Liver (tissue), 9 donors: Measurements from ENCODE around the gene TMF1. TPM values are rescaled to one million over a fixed set of nuclear protein-coding genes. Genes with fewer than 3 reads are reported as not detected.

Experiments used
- DNase-seq: peaks from one replicate; pipeline ENCODE4 v3.0.0-alpha.2; 2017; ENCODE audit warnings: low spot score
- H3K27ac ChIP-seq, 2 donors: one replicate each; pipeline ENCODE4 v1.7.0; 2013; ENCODE audit warnings: inconsistent platforms in 2 of 2, low read length in 2 of 2, control low read depth in 1 of 2, low read depth in 1 of 2, mild to moderate bottlenecking in 1 of 2
- H3K27me3 ChIP-seq, 4 donors: one replicate each; pipeline versions ENCODE4 v1.6.1 to v1.7.0; 2013; ENCODE audit warnings: low read length in 3 of 4, inconsistent platforms in 1 of 4, mild to moderate bottlenecking in 1 of 4, moderate library complexity in 1 of 4; ENCODE audit not compliant: control insufficient read depth in 4 of 4, insufficient read depth in 4 of 4
- H3K36me3 ChIP-seq, 4 donors: one replicate each; pipeline versions ENCODE4 v1.6.1 to v1.7.0; 2013; ENCODE audit warnings: low read length in 3 of 4, mild to moderate bottlenecking in 3 of 4, low read depth in 1 of 4, moderate library complexity in 1 of 4; ENCODE audit not compliant: control insufficient read depth in 4 of 4, insufficient read depth in 3 of 4
- H3K4me1 ChIP-seq, 4 donors: one replicate each; pipeline versions ENCODE4 v1.6.1 to v1.7.0; 2013; ENCODE audit warnings: low read length in 3 of 4, mild to moderate bottlenecking in 3 of 4, moderate library complexity in 1 of 4; ENCODE audit not compliant: control insufficient read depth in 4 of 4, insufficient read depth in 4 of 4
- H3K4me3 ChIP-seq, 3 donors: one replicate each; pipeline versions ENCODE4 v1.6.1 to v1.7.0; 2013; ENCODE audit warnings: low read length in 3 of 3, control low read depth in 1 of 3, low read depth in 1 of 3, mild to moderate bottlenecking in 1 of 3
- H3K9ac ChIP-seq, 2 donors: one replicate each; pipeline ENCODE4 v1.7.0; 2013; ENCODE audit warnings: low read length in 2 of 2, mild to moderate bottlenecking in 2 of 2, moderate library complexity in 2 of 2, control low read depth in 1 of 2, low read depth in 1 of 2
- H3K9me3 ChIP-seq, 4 donors: one replicate each; pipeline versions ENCODE4 v1.6.1 to v1.7.0; 2013; ENCODE audit warnings: low read length in 3 of 4; ENCODE audit not compliant: control insufficient read depth in 4 of 4
- ATF3 ChIP-seq: IDR thresholded peaks from 2 replicates; pipeline ENCODE4 v1.6.1; 2016; ENCODE audit warnings: antibody characterized with exemption
- CTCF ChIP-seq: fragments of 150-350 bp; IDR thresholded peaks from 2 replicates; pipeline ENCODE4 v1.5.1; 2017; ENCODE audit warnings: improper control_type of control experiment, low read depth, low read length; ENCODE audit not compliant: missing input control
- EGR1 ChIP-seq, 2 donors: IDR thresholded peaks; 2 replicates each; pipeline ENCODE4 v1.6.1; 2016 to 2018; ENCODE audit warnings: antibody characterized with exemption in 2 of 2, low read depth in 2 of 2
- FOXA1 ChIP-seq: IDR thresholded peaks from 2 replicates; pipeline ENCODE4 v1.6.1; 2016; ENCODE audit warnings: antibody characterized with exemption
- FOXA2 ChIP-seq: IDR thresholded peaks from 2 replicates; pipeline ENCODE4 v1.6.1; 2016; ENCODE audit warnings: antibody characterized with exemption
- GABPA ChIP-seq, 2 donors: IDR thresholded peaks in 1 of 2; conservative IDR thresholded peaks in 1 of 2; 2 replicates each; pipeline ENCODE4 v1.6.1; 2016; ENCODE audit warnings: antibody characterized with exemption in 2 of 2, mild to moderate bottlenecking in 1 of 2, moderate library complexity in 1 of 2
- HNF4G ChIP-seq: IDR thresholded peaks from 2 replicates; pipeline ENCODE4 v1.6.1; 2016; ENCODE audit warnings: antibody characterized with exemption
- MAX ChIP-seq: IDR thresholded peaks from 2 replicates; pipeline ENCODE4 v1.6.1; 2016; ENCODE audit warnings: antibody characterized with exemption
- NR2F2 ChIP-seq: IDR thresholded peaks from 2 replicates; pipeline ENCODE4 v1.6.1; 2016; ENCODE audit warnings: antibody characterized with exemption
- RXRA ChIP-seq, 2 donors: IDR thresholded peaks; 2 replicates each; pipeline ENCODE4 v1.6.1; 2017 to 2018; ENCODE audit warnings: antibody characterized with exemption in 2 of 2, mild to moderate bottlenecking in 1 of 2
- SP1 ChIP-seq: IDR thresholded peaks from 2 replicates; pipeline ENCODE4 v1.6.1; 2018; ENCODE audit warnings: antibody characterized with exemption, mild to moderate bottlenecking
- YY1 ChIP-seq: IDR thresholded peaks from 2 replicates; pipeline ENCODE4 v1.6.1; 2016; ENCODE audit warnings: antibody characterized with exemption, mild to moderate bottlenecking
- WGBS: extraction: QIAGEN DNeasy Blood & Tissue Kit; methylation state at CpG from one replicate; pipeline ENCODE4 v1.1.7; 2013; 5-methylcytosine and 5-hydroxymethylcytosine counted together
- polyA plus RNA-seq, 2 donors: library from polyadenylated mRNA; stranded (reverse) in 1 of 2; unstranded in 1 of 2; fragments of 200-250 nt in 1 of 2; fragments of >200 nt in 1 of 2; fragmentation: Nextera tagmentation in 1 of 2; extraction: Ambion mirVana in 1 of 2; gene quantifications; one replicate each; pipeline versions ENCODE4 v1.2.1 to v1.2.3, GENCODE V29; 2013 to 2015
- total RNA-seq, 2 donors: library from RNA; depleted of rRNA; stranded (reverse); fragments of >200 nt; gene quantifications; one replicate each; pipeline ENCODE4 v1.2.3, GENCODE V29; 2014
- TF ChIP-seq, protein P1 (sequence below): IDR thresholded peaks from 2 replicates; pipeline ENCODE4 v1.6.1; 2016; ENCODE audit warnings: antibody characterized with exemption
- donor health status: healthy.
- donor health status: healthy.
- donor health status: healthy.
- donor health status: healthy.
- donor health status: healthy.

Gene TMF1
- total and polyA plus RNA-seq, 4 donors = 5.5 to 19.4 (median 8.6) TPM

DNA sequence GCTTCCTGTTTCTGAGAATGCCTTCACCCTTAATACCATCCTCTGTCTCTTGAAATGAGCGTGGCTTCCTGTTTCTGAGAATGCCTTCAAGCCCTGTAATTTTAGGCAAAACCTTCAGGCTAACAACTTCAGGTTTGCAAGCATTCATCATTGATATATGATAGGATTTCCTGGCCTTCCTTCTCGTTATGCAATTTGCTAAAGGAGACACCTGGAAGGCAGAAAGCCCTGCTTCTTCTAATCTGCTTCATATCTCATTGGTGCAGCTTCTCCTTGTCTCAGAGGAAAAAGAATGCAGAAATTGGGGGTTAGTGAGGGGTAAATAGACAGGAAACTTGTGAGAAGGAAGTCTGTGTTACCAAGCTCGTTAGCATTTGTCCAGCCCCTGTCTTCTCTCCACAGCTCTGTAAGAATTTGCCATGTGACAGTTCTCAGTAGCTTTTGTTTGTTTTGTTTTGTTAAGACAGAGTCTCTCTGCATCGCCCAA lies 39.9 kb upstream of the TMF1 start:
- no peak overlapping the region for H3K4me3 ChIP-seq
- H3K9ac ChIP-seq = no peak overlapping the region

GRCh38 chr3:69091389-69092029 lies 39.4 kb upstream of the TMF1 start:
- H3K4me3 ChIP-seq = no peak overlapping the region
- H3K36me3 ChIP-seq = no peaks in the 10 kb centered on the region
- 43% methylated on average over 5 of the region's 5 CpGs for WGBS

More for the DNA sequence above, 39.9 kb upstream of the TMF1 start:
- Histone ChIP-seq H3K36me3 (no peaks in the 10 kb centered on the region), H3K4me1 (peaks cover 5 to 29% (median 27%) of the 10 kb centered on the region in 4 donors), H3K27me3 (no peaks in the 10 kb centered on the region), H3K9me3 (no peaks in the 10 kb centered on the region), H3K27ac (peak overlapping the region; percentile 66 to 81)
- 49% methylated on average over 4 of the region's 4 CpGs for WGBS
- DNase-seq = no peak
- TF ChIP-seq FOXA2 = no peak
- TF ChIP-seq NR2F2 = peak; percentile 61

DNA sequence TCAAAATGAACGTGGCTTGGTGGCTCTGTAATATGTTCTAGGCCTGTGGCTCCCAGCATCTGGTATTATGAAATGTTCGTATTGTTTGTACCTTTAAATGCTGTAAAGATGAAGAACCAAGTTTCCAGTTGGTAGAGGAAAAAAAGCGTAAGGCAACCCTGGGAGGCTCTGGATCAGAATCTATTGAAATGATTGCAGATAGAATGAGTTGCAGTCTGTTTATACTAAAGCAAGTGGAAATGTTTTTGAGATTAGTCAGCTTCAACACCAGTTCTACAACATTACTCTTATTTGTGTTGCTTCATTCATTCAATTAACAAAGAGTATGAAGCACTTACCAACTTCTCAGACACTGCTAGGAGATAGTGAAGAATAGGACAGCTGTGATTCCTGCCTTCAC lies 37.9 kb upstream of the TMF1 start:
- Histone ChIP-seq H3K4me1 (peaks cover 7 to 41% (median 35%) of the 10 kb centered on the region in 4 donors), H3K27ac (peak overlapping the region in 1 of 2 donors; percentile 33), H3K4me3 (no peak overlapping the region), H3K9ac (no peak overlapping the region), H3K9me3 (no peaks in the 10 kb centered on the region), H3K27me3 (no peaks in the 10 kb centered on the region), H3K36me3 (no peaks in the 10 kb centered on the region)
- no peak for DNase-seq
- WGBS = 74% methylated on average over 3 of the region's 3 CpGs
- TF ChIP-seq HNF4G (no peak), YY1 (no peak), NR2F2 (no peak), EGR1 (IDR thresholded peaks at IDR 0.05; ENCODE audit: low read depth in 2 of 2) (no peak), FOXA2 (no peak), FOXA1 (no peak), RXRA (IDR thresholded peaks at IDR 0.05) (no peak), ATF3 (no peak), SP1 (no peak)
- TF ChIP-seq, protein P1, sequence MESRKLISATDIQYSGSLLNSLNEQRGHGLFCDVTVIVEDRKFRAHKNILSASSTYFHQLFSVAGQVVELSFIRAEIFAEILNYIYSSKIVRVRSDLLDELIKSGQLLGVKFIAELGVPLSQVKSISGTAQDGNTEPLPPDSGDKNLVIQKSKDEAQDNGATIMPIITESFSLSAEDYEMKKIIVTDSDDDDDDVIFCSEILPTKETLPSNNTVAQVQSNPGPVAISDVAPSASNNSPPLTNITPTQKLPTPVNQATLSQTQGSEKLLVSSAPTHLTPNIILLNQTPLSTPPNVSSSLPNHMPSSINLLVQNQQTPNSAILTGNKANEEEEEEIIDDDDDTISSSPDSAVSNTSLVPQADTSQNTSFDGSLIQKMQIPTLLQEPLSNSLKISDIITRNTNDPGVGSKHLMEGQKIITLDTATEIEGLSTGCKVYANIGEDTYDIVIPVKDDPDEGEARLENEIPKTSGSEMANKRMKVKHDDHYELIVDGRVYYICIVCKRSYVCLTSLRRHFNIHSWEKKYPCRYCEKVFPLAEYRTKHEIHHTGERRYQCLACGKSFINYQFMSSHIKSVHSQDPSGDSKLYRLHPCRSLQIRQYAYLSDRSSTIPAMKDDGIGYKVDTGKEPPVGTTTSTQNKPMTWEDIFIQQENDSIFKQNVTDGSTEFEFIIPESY = no peak

More at GRCh38 chr3:69091389-69092029, 39.4 kb upstream of the TMF1 start:
- Histone ChIP-seq H3K9me3 (no peaks in the 10 kb centered on the region), H3K4me1 (peaks cover 5 to 30% (median 27%) of the 10 kb centered on the region in 4 donors), H3K27me3 (no peaks in the 10 kb centered on the region), H3K27ac (peak overlapping the region; percentile 66 to 81), H3K9ac (peak overlapping the region in 1 of 2 donors; percentile 49)
- TF ChIP-seq FOXA2 = no peak
- TF ChIP-seq CTCF = no peak
- no peak for TF ChIP-seq RXRA (IDR thresholded peaks at IDR 0.05)
- TF ChIP-seq, protein P1 = no peak
- TF ChIP-seq EGR1 (IDR thresholded peaks at IDR 0.05; ENCODE audit: low read depth in 2 of 2) = no peak
- peak; percentile 80 for TF ChIP-seq NR2F2
- TF ChIP-seq GABPA (IDR thresholded peaks at IDR 0.05 in 1 of 2, conservative IDR thresholded peaks at IDR 0.05 in 1 of 2) = peak in 1 of 2 donors; percentile 23
- TF ChIP-seq MAX = no peak
- DNase-seq = no peak
